Endothelial cell (in vitro differentiated cells): ENCODE results near the gene NOL4L. TPM values are rescaled to one million over a fixed set of nuclear protein-coding genes. Genes with fewer than 3 reads are reported as not detected.

Source experiments
- DNase-seq: peaks from one replicate; pipeline ENCODE4 v3.0.0; 2021; ENCODE audit warnings: low spot score
- H3K27ac Mint-ChIP-seq: one replicate; pipeline ENCODE4 v1.8.0; 2021; ENCODE audit warnings: mixed read lengths, inconsistent platforms; ENCODE audit not compliant: unreplicated experiment
- H3K27me3 Mint-ChIP-seq: one replicate; pipeline ENCODE4 v1.8.0; 2021; ENCODE audit warnings: mild to moderate bottlenecking, moderate library complexity, mixed read lengths, inconsistent platforms; ENCODE audit not compliant: unreplicated experiment
- H3K36me3 Mint-ChIP-seq: one replicate; pipeline ENCODE4 v1.8.0; 2021; ENCODE audit warnings: mild to moderate bottlenecking, low read depth, mixed read lengths, inconsistent platforms; ENCODE audit not compliant: unreplicated experiment
- H3K4me1 Mint-ChIP-seq: one replicate; pipeline ENCODE4 v1.8.0; 2021; ENCODE audit warnings: mild to moderate bottlenecking, mixed read lengths, inconsistent platforms; ENCODE audit not compliant: unreplicated experiment
- H3K4me3 Mint-ChIP-seq: one replicate; pipeline ENCODE4 v1.8.0; 2021; ENCODE audit warnings: mild to moderate bottlenecking, mixed read lengths, inconsistent platforms; ENCODE audit not compliant: unreplicated experiment
- H3K9me3 Mint-ChIP-seq: one replicate; pipeline ENCODE4 v1.8.0; 2021; ENCODE audit warnings: mixed read lengths, inconsistent platforms; ENCODE audit not compliant: unreplicated experiment
- CTCF ChIP-seq: fragments of 200-600 bp; sonication (generic); IDR thresholded peaks from one replicate; pipeline ENCODE4 v1.5.0; 2021; ENCODE audit warnings: antibody characterized with exemption; ENCODE audit not compliant: unreplicated experiment
- total RNA-seq: library from RNA; stranded (reverse); fragmentation: NEBNext Ultra II Directional; extraction: Animal tissue kit (Norgen Biotek cat#: 25700); gene quantifications from one replicate; pipeline ENCODE4 v1.2.1, GENCODE V29; 2021; ENCODE audit not compliant: unreplicated experiment

The NOL4L gene
- total RNA-seq, 1 donor from 2014 or later = 150 TPM

GRCh38 chr20:32569380-32570305, 15.5 kb downstream of the NOL4L start:
- no peak for DNase-seq
- no peak for TF ChIP-seq CTCF
- peaks cover 12% of the 10 kb centered on the region for H3K27me3 Mint-ChIP-seq
- no peak overlapping the region for H3K27ac Mint-ChIP-seq
- peaks cover 4% of the 10 kb centered on the region for H3K36me3 Mint-ChIP-seq
- no peak overlapping the region for H3K4me3 Mint-ChIP-seq
- no peaks in the 10 kb centered on the region for H3K9me3 Mint-ChIP-seq
- H3K4me1 Mint-ChIP-seq = peaks cover 14% of the 10 kb centered on the region

GRCh38 chr20:32569018-32569379, 16.1 kb downstream of the NOL4L start:
- no peaks in the 10 kb centered on the region for H3K9me3 Mint-ChIP-seq
- H3K4me3 Mint-ChIP-seq = no peak overlapping the region
- no peak for TF ChIP-seq CTCF
- no peak overlapping the region for H3K27ac Mint-ChIP-seq
- H3K36me3 Mint-ChIP-seq = peaks cover 4% of the 10 kb centered on the region
- peaks cover 15% of the 10 kb centered on the region for H3K27me3 Mint-ChIP-seq
- peaks cover 14% of the 10 kb centered on the region for H3K4me1 Mint-ChIP-seq
- no peak for DNase-seq

- no peak for TF ChIP-seq CTCF
- Mint-ChIP-seq H3K9me3 (no peaks in the 10 kb centered on the region), H3K27ac (no peak overlapping the region), H3K4me1 (peaks cover 15% of the 10 kb centered on the region), H3K36me3 (peaks cover 4% of the 10 kb centered on the region), H3K4me3 (no peak overlapping the region), H3K27me3 (peaks cover 16% of the 10 kb centered on the region)
- no peak for DNase-seq
Measured at GRCh38 chr20:32567384-32568178, 17.6 kb downstream of the NOL4L start.

GRCh38 chr20:32566379-32567374, 18.5 kb downstream of the NOL4L start:
- Mint-ChIP-seq H3K4me1 (peaks cover 18% of the 10 kb centered on the region), H3K4me3 (no peak overlapping the region), H3K9me3 (no peaks in the 10 kb centered on the region), H3K27ac (no peak overlapping the region), H3K27me3 (peaks cover 19% of the 10 kb centered on the region), H3K36me3 (peaks cover 4% of the 10 kb centered on the region)
- TF ChIP-seq CTCF = no peak
- no peak for DNase-seq
